SKM-1 (cell line): ENCODE results near the gene FOXA1.
"Not testable (repeated sequence)": the region's sequence is repeated elsewhere in the genome, so short reads cannot be mapped to it uniquely, and the experiment has no call there.

Source experiments
- DNase-seq: peaks from one replicate; lab custom pipeline; 2025; ENCODE audit not compliant: unreplicated experiment; lab: John Stamatoyannopoulos, UW

FOXA1 gene

GRCh38 chr14:37559386-37559785 lies 35.7 kb downstream of the FOXA1 start:
- no peak for DNase-seq

GRCh38 chr14:37558740-37559139 lies 36.3 kb downstream of the FOXA1 start:
- DNase-seq: no peak

GRCh38 chr14:37555596-37555995 lies 39.5 kb downstream of the FOXA1 start:
- not testable (repeated sequence) for DNase-seq

GRCh38 chr14:37553935-37554550 lies 41.0 kb downstream of the FOXA1 start:
- DNase-seq: no peak

GRCh38 chr14:37551119-37551518 lies 43.9 kb downstream of the FOXA1 start:
- no peak for DNase-seq

GRCh38 chr14:37550511-37550910 lies 44.5 kb downstream of the FOXA1 start:
- DNase-seq: no peak

GRCh38 chr14:37546621-37547447 lies 48.2 kb downstream of the FOXA1 start:
- no peak for DNase-seq

GRCh38 chr14:37545174-37545573 lies 49.9 kb downstream of the FOXA1 start:
- no peak for DNase-seq

GRCh38 chr14:37544407-37544806 lies 50.6 kb downstream of the FOXA1 start:
- no peak for DNase-seq

GRCh38 chr14:37539992-37540391 lies 55.1 kb downstream of the FOXA1 start:
- no peak for DNase-seq
